Type B pancreatic cell (in vitro differentiated cells): ENCODE data around the gene HAPLN1. TPM values are rescaled to one million over a fixed set of nuclear protein-coding genes. Genes with fewer than 3 reads are reported as not detected.
A peak's percentile ranks its signal among the peaks of the same experiment; 100 is the strongest.

ENCODE experiments used
- DNase-seq: peaks from one replicate; pipeline ENCODE4 v3.0.0; 2021; ENCODE audit warnings: mixed read lengths; ENCODE audit not compliant: unreplicated experiment; ENCODE audit errors: extremely low spot score
- H3K27ac Mint-ChIP-seq: 2 replicates; pipeline ENCODE4 v1.8.0; 2021; ENCODE audit warnings: mild to moderate bottlenecking, mixed read lengths
- H3K27me3 Mint-ChIP-seq: 2 replicates; pipeline ENCODE4 v1.8.0; 2021; ENCODE audit warnings: mixed read lengths
- H3K36me3 Mint-ChIP-seq: 2 replicates; pipeline ENCODE4 v1.8.0; 2021; ENCODE audit warnings: mixed read lengths
- H3K4me1 Mint-ChIP-seq: one replicate; pipeline ENCODE4 v1.8.0; 2021; ENCODE audit warnings: mixed read lengths; ENCODE audit not compliant: unreplicated experiment
- H3K4me3 Mint-ChIP-seq: 2 replicates; pipeline ENCODE4 v1.8.0; 2021; ENCODE audit warnings: mild to moderate bottlenecking, mixed read lengths
- H3K9me3 Mint-ChIP-seq: 2 replicates; pipeline ENCODE4 v1.8.0; 2021; ENCODE audit warnings: mixed read lengths
- CTCF ChIP-seq: fragments of 200-600 bp; sonication (generic); conservative IDR thresholded peaks from 2 replicates; pipeline ENCODE4 v1.5.0; 2021; ENCODE audit warnings: antibody characterized with exemption, mild to moderate bottlenecking
- total RNA-seq: library from RNA; stranded (reverse); gene quantifications from 2 replicates; pipeline ENCODE4 v1.2.1, GENCODE V29; 2021; ENCODE audit warnings: low replicate concordance

Gene HAPLN1
- total RNA-seq, 1 donor from 2014 or later = 5.5 TPM

DNA sequence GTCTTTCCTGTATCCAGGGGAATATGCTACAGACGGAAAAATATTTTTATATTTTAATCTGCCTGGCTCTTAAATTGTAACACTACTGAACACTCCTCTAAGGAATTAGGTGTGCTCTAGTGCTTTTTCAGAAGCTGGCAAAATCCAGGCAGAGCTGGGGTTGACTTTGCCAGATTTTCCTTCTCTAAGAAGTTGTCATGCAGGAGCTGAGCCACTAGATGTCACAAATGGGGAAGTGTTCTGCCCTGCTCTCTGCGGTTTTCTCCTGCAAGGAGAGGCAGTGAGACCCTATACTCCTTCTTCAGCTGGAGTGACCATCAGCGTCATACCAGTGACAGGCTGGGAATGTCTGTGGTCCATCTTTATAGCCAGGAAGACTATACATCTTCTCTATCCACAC is 112.5 kb downstream of the HAPLN1 start:
- Mint-ChIP-seq H3K4me3 (no peak overlapping the region), H3K4me1 (no peaks in the 10 kb centered on the region), H3K36me3 (no peaks in the 10 kb centered on the region), H3K27me3 (no peaks in the 10 kb centered on the region), H3K27ac (no peak overlapping the region), H3K9me3 (no peaks in the 10 kb centered on the region)
- TF ChIP-seq CTCF = peak; percentile 73
- no peak for DNase-seq

GRCh38 chr5:83595217-83595616 is 125.4 kb downstream of the HAPLN1 start:
- H3K4me3 Mint-ChIP-seq = no peak overlapping the region
- H3K36me3 Mint-ChIP-seq = no peaks in the 10 kb centered on the region
- H3K4me1 Mint-ChIP-seq = no peaks in the 10 kb centered on the region

DNA sequence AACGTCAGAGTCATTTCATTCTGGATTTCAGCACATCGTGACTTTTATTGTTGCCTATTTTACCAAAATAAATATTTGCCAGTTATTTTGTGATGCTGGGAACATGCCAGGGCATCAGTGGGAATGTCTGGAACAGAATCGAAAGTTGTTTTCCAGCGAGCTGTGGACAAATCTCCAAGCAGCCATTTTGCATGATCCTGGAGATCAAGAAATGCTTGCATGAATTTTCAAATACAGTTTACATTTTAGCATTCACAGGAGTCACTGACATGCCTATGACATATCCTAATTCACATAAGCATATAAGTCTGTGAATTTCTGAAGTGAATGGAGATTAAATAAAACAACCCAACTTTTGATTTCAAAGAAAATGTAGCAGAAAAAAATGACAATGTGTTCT is 129.7 kb downstream of the HAPLN1 start:
- H3K36me3 Mint-ChIP-seq = no peaks in the 10 kb centered on the region
- no peak overlapping the region for H3K4me3 Mint-ChIP-seq
- no peak for TF ChIP-seq CTCF
- no peak for DNase-seq
- no peaks in the 10 kb centered on the region for H3K9me3 Mint-ChIP-seq
- H3K4me1 Mint-ChIP-seq = no peaks in the 10 kb centered on the region
- no peak overlapping the region for H3K27ac Mint-ChIP-seq
- peaks cover 3% of the 10 kb centered on the region for H3K27me3 Mint-ChIP-seq

More at GRCh38 chr5:83595217-83595616, 125.4 kb downstream of the HAPLN1 start:
- Mint-ChIP-seq H3K27ac (no peak overlapping the region), H3K9me3 (no peaks in the 10 kb centered on the region), H3K27me3 (no peaks in the 10 kb centered on the region)
- TF ChIP-seq CTCF = peak; percentile 46
- DNase-seq = no peak

- H3K27me3 Mint-ChIP-seq = peaks cover 3% of the 10 kb centered on the region
- H3K9me3 Mint-ChIP-seq = no peaks in the 10 kb centered on the region
- no peak for TF ChIP-seq CTCF
- no peaks in the 10 kb centered on the region for H3K36me3 Mint-ChIP-seq
- H3K4me3 Mint-ChIP-seq = no peak overlapping the region
- DNase-seq = no peak
- no peak overlapping the region for H3K27ac Mint-ChIP-seq
- H3K4me1 Mint-ChIP-seq = no peaks in the 10 kb centered on the region
Measured at GRCh38 chr5:83589786-83590185, 130.9 kb downstream of the HAPLN1 start.

Other genes with a start within 250 kb of the HAPLN1 start
- gene VCAN, start 249.1 kb downstream of the HAPLN1 start, total RNA-seq = 106 and 341 TPM in 2 replicates